Measurements from ENCODE around the gene SPTBN4. TPM values are rescaled to one million over a fixed set of nuclear protein-coding genes. Genes with fewer than 3 reads are reported as not detected.

SPTBN4 gene
- total RNA-seq, 1 experiment from 2014 or later: 0.48 TPM

DNA sequence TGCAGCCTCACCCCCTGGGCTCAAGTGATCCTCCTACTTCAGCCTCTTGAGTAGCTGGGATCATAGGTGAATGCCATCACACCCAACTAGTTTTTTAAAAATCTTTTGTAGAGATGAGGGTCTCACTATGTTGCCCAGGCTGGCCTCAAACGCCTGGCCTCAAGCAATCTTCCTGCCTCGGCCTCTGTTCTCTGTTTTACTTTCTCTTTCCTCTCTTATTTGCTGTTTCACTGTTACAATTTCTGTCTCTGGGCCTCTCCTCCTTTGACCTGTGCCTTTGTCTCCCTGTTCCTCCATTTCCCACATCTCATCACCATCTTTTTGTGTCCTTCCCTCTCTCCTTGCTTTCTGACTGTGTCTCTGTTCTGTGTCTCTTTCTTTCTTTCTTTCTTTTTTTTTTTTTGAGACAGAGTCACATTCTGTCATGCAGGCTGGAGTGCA lies 119.2 kb downstream of the SPTBN4 start:
- H3K27me3 ChIP-seq (ENCODE audit: insufficient read depth, low read depth): no peaks in the 10 kb centered on the region
- TF ChIP-seq, protein P1, sequence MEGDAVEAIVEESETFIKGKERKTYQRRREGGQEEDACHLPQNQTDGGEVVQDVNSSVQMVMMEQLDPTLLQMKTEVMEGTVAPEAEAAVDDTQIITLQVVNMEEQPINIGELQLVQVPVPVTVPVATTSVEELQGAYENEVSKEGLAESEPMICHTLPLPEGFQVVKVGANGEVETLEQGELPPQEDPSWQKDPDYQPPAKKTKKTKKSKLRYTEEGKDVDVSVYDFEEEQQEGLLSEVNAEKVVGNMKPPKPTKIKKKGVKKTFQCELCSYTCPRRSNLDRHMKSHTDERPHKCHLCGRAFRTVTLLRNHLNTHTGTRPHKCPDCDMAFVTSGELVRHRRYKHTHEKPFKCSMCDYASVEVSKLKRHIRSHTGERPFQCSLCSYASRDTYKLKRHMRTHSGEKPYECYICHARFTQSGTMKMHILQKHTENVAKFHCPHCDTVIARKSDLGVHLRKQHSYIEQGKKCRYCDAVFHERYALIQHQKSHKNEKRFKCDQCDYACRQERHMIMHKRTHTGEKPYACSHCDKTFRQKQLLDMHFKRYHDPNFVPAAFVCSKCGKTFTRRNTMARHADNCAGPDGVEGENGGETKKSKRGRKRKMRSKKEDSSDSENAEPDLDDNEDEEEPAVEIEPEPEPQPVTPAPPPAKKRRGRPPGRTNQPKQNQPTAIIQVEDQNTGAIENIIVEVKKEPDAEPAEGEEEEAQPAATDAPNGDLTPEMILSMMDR (conservative IDR thresholded peaks at IDR 0.05): no peak
- TF ChIP-seq EZH2 (IDR thresholded peaks at IDR 0.05; ENCODE audit: low read depth): no peak
- no peak overlapping the region for H2AFZ ChIP-seq
- no peaks in the 10 kb centered on the region for H3K9me2 ChIP-seq (ENCODE audit: insufficient read depth)
- intact Hi-C loops (cut with micrococcal nuclease; ENCODE audit: unreplicated experiment): no loop called here
- peak overlapping the region; percentile 75; the same call in 1 of the 2 replicates for H3K27ac ChIP-seq
- peaks cover 18% of the 10 kb centered on the region for H3F3A ChIP-seq (ENCODE audit: insufficient read depth, low read depth)
- H4K20me1 ChIP-seq (ENCODE audit: insufficient read depth): no peaks in the 10 kb centered on the region
- no peak overlapping the region for H3K4me3 ChIP-seq
- H3K4me1 ChIP-seq (replicated peaks; ENCODE audit: insufficient read depth): peaks cover 15% of the 10 kb centered on the region; the same call in 1 of the 2 replicates
- H3K79me2 ChIP-seq (ENCODE audit: low read depth): no peaks in the 10 kb centered on the region
- ChIA-PET CTCF (interaction anchor here (0.7 kb wide), 1 partner anchor 52 kb away, joined by 6 read pairs; no protein-coding TSS in a partner anchor), POLR2A (ENCODE audit: unreplicated experiment) (interaction anchor here (0.6 kb wide), 1 partner anchor 197 kb away, joined by 7 read pairs; no protein-coding TSS in a partner anchor)
- DNase-seq: no peak
- BruUV-seq (replicated peaks): no TSS peak
- no peaks in the 10 kb centered on the region for H3K9me3 ChIP-seq (ENCODE audit: insufficient read depth, low read depth)
- no peak overlapping the region for H3K4me2 ChIP-seq
- H3K36me3 ChIP-seq (ENCODE audit: low read depth): no peaks in the 10 kb centered on the region

DNA sequence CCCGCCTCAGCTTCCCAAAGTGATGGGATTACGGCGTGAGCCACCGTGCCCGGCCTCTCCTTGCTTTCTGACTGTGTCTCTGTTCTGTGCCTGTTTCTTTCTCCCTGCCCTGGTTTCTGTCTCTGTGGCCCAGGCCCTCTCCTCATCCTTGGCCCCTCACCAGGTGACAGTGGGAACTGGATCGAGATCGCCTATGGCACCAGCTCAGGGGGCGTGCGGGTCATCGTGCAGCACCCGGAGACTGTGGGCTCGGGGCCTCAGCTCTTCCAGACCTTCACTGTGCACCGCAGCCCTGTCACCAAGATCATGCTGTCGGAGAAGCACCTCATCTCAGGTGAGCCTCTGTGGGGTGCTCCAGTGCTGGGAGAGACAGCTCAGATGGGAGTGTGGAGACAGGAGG lies 119.8 kb downstream of the SPTBN4 start:
- TF ChIP-seq EZH2 (IDR thresholded peaks at IDR 0.05; ENCODE audit: low read depth): no peak
- TF ChIP-seq, protein P1 (conservative IDR thresholded peaks at IDR 0.05): no peak
- Histone ChIP-seq H3K9me2 (ENCODE audit: insufficient read depth) (no peaks in the 10 kb centered on the region), H3K4me1 (replicated peaks; ENCODE audit: insufficient read depth) (peaks cover 15% of the 10 kb centered on the region; the same call in 1 of the 2 replicates), H3K9me3 (ENCODE audit: insufficient read depth, low read depth) (no peaks in the 10 kb centered on the region), H3F3A (ENCODE audit: insufficient read depth, low read depth) (peaks cover 18% of the 10 kb centered on the region), H3K36me3 (ENCODE audit: low read depth) (no peaks in the 10 kb centered on the region), H2AFZ (no peak overlapping the region), H3K27ac (no peak overlapping the region), H3K79me2 (ENCODE audit: low read depth) (no peaks in the 10 kb centered on the region), H3K4me2 (no peak overlapping the region), H3K4me3 (no peak overlapping the region), H3K27me3 (ENCODE audit: insufficient read depth, low read depth) (no peaks in the 10 kb centered on the region), H4K20me1 (ENCODE audit: insufficient read depth) (no peaks in the 10 kb centered on the region)
- no peak for DNase-seq
- intact Hi-C loops (cut with micrococcal nuclease; ENCODE audit: unreplicated experiment): no loop called here
- POLR2A ChIA-PET (ENCODE audit: unreplicated experiment): interaction anchor here (0.7 kb wide), 1 partner anchor 16 kb away, joined by 4 read pairs; no protein-coding TSS in a partner anchor
- no TSS peak for BruUV-seq (replicated peaks)
- CTCF ChIA-PET: no interaction called here

DNA sequence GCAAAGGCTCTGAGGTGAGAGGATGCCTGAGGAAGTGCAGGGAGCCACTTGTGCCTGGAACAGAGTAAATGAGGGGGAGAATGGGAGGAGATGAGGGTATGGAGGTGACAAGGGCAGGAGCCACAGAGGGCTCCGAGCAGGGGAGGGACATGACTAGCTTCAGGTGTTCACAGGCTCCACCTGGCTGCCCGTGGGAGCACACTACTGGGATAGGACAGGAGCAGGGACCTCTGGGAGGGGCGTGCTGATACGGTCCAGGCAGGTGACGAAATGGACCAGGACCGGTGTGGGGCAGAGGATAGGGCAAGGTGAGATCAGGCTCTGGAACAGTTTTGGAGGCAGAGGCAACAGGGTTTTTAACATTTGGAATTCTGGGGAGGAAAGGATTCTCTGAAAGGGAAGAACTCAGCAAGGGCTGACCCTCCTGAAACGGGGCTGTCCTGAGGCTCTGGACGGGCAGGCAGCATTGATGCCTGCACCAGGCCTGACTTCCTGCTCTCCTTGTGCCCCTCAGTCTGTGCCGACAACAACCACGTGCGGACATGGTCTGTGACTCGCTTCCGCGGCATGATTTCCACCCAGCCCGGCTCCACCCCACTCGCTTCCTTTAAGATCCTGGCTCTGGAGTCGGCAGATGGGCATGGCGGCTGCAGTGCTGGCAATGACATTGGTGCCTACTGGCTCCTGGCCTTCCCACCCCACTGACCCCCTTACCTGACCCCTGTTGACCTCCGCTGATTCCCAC lies 121.5 kb downstream of the SPTBN4 start:
- H3F3A ChIP-seq (ENCODE audit: insufficient read depth, low read depth): peaks cover 23% of the 10 kb centered on the region
- H3K9me3 ChIP-seq (ENCODE audit: insufficient read depth, low read depth): no peaks in the 10 kb centered on the region
- intact Hi-C loops (cut with micrococcal nuclease; ENCODE audit: unreplicated experiment): no loop called here
- H3K27ac ChIP-seq: no peak overlapping the region
- H3K4me1 ChIP-seq (replicated peaks; ENCODE audit: insufficient read depth): peaks cover 15% of the 10 kb centered on the region; the same call in 1 of the 2 replicates
- H3K79me2 ChIP-seq (ENCODE audit: low read depth): no peaks in the 10 kb centered on the region
- H3K4me2 ChIP-seq: no peak overlapping the region
- no peaks in the 10 kb centered on the region for H4K20me1 ChIP-seq (ENCODE audit: insufficient read depth)
- ChIA-PET POLR2A (ENCODE audit: unreplicated experiment) (no interaction called here), CTCF (no interaction called here)
- no peak overlapping the region for H3K4me3 ChIP-seq
- no peaks in the 10 kb centered on the region for H3K9me2 ChIP-seq (ENCODE audit: insufficient read depth)
- no peaks in the 10 kb centered on the region for H3K27me3 ChIP-seq (ENCODE audit: insufficient read depth, low read depth)
- TF ChIP-seq, protein P1 (conservative IDR thresholded peaks at IDR 0.05): no peak
- TF ChIP-seq EZH2 (IDR thresholded peaks at IDR 0.05; ENCODE audit: low read depth): no peak
- no TSS peak for BruUV-seq (replicated peaks)
- H3K36me3 ChIP-seq (ENCODE audit: low read depth): no peaks in the 10 kb centered on the region
- no peak overlapping the region for H2AFZ ChIP-seq
- DNase-seq: peak in 1 of 2 experiments; percentile 57

All from PC-9 (cell line).